Measurements from ENCODE around the gene TNK1. TPM values are rescaled to one million over a fixed set of nuclear protein-coding genes. Genes with fewer than 3 reads are reported as not detected.
A peak's percentile ranks its signal among the peaks of the same experiment; 100 is the strongest.

Gene TNK1
- total and polyA plus RNA-seq, 2 of the 8 experiments (the other 6 are each of a cell fraction or from before 2014, with no cell fraction given): 7.6 to 9.5 TPM

- Histone ChIP-seq H3K79me2 (ENCODE audit: control insufficient read depth in 1 of 2, insufficient read depth in 2 of 2, low read length in 2 of 2) (no peaks in the 10 kb centered on the region), H3K4me1 (replicated peaks in 1 of 4; ENCODE audit: control insufficient read depth in 3 of 4, insufficient read depth in 4 of 4, low read length in 3 of 4) (peaks cover 0 to 29% (median 15%) of the 10 kb centered on the region in 4 experiments; a peak in 6 of 7 replicates)
- POLR2A ChIA-PET (ENCODE audit: partially characterized antibody): interaction anchor here (0.5 to 15.5 kb wide), 19 partner anchors 9 to 248 kb away, joined by 3 to 339 read pairs (median 4); partner anchors contain the start of genes DVL2, NLGN2, POLR2A and SLC35G6
- no peak for TF ChIP-seq TEAD4 (IDR thresholded peaks at IDR 0.05; ENCODE audit: low read depth, low read length)
- no peak for TF ChIP-seq MAFK (IDR thresholded peaks at IDR 0.05; ENCODE audit: low read depth, low read length)
- TF ChIP-seq RXRA (IDR thresholded peaks at IDR 0.05; ENCODE audit: insufficient read depth, low read depth, low read length): no peak
- no peak for TF ChIP-seq EGR1 (IDR thresholded peaks at IDR 0.05; ENCODE audit: borderline replicate concordance, low read depth, low read length)
- no peak for TF ChIP-seq CREB1 (IDR thresholded peaks at IDR 0.05)
- no peak for TF ChIP-seq CHD2 (IDR thresholded peaks at IDR 0.05; ENCODE audit: low read length)
- TF ChIP-seq TCF12 (IDR thresholded peaks at IDR 0.05; ENCODE audit: low read depth, low read length): no peak
- no peak for TF ChIP-seq JUN (IDR thresholded peaks at IDR 0.05; ENCODE audit: low read depth, low read length)
- TF ChIP-seq BACH1 (IDR thresholded peaks at IDR 0.05; ENCODE audit: low read length): no peak
- no peak for TF ChIP-seq CTCF (IDR thresholded peaks at IDR 0.05; ENCODE audit: control extremely low read depth in 1 of 3, insufficient read depth in 1 of 3, low read depth in 1 of 3, low read length in 3 of 3)
- TF ChIP-seq CHD1 (IDR thresholded peaks at IDR 0.05; ENCODE audit: low read depth, low read length): no peak
Observed at GRCh38 chr17:7438656-7439460, 58.0 kb downstream of the TNK1 start.

More at GRCh38 chr17:7438656-7439460, 58.0 kb downstream of the TNK1 start:
- Histone ChIP-seq H3K4ac (replicated peaks; ENCODE audit: insufficient read length, low read depth, low read length) (no peak overlapping the region), H4K8ac (ENCODE audit: extremely low read depth, insufficient read depth, low read length) (no peak overlapping the region), H3K79me1 (ENCODE audit: low read depth, low read length) (no peaks in the 10 kb centered on the region), H3K23me2 (ENCODE audit: low read depth, low read length) (peaks cover 31% of the 10 kb centered on the region), H2BK12ac (ENCODE audit: low read depth, low read length) (0 out of 2 replicates have a peak overlapping the region, but pooled peaks have one; percentile 27), H3K4me2 (ENCODE audit: insufficient read depth in 1 of 2, low read depth in 2 of 2, low read length in 2 of 2) (peak overlapping the region; percentile 91), H3K4me3 (ENCODE audit: extremely low read depth in 1 of 4, insufficient read depth in 2 of 4, low read depth in 3 of 4, low read length in 4 of 4) (peak overlapping the region; percentile 50 to 83 (median 67)), H3K9me3 (ENCODE audit: insufficient read depth in 2 of 2, low read depth in 1 of 2, low read length in 1 of 2) (no peaks in the 10 kb centered on the region), H2BK120ac (replicated peaks; ENCODE audit: low read depth, low read length) (no peak overlapping the region), H3K36me3 (ENCODE audit: control insufficient read depth in 2 of 4, insufficient read depth in 4 of 4, low read length in 3 of 4) (no peaks in the 10 kb centered on the region), H3K9ac (replicated peaks in 1 of 4; ENCODE audit: extremely low read depth in 1 of 4, low read depth in 3 of 4, low read length in 3 of 4) (no peak overlapping the region), H2BK20ac (ENCODE audit: low read length) (no peak overlapping the region), H3K27ac (ENCODE audit: low read depth, low read length) (no peak overlapping the region), H3K18ac (ENCODE audit: extremely low read depth, low read length) (peak overlapping the region; percentile 78), H3K27me3 (replicated peaks in 1 of 4; ENCODE audit: control insufficient read depth in 3 of 4, extremely low read depth in 1 of 4, insufficient read depth in 3 of 4, low read length in 3 of 4) (peaks cover 2 to 19% (median 13%) of the 10 kb centered on the region in 4 experiments; a peak in 6 of 7 replicates), H4K91ac (replicated peaks; ENCODE audit: insufficient read length, low read length) (no peak overlapping the region), H3K14ac (ENCODE audit: insufficient read length) (no peak overlapping the region), H2BK15ac (ENCODE audit: low read length) (no peak overlapping the region), H2BK5ac (ENCODE audit: low read depth, low read length) (no peak overlapping the region), H2AFZ (ENCODE audit: low read length) (no peak overlapping the region), H3K23ac (ENCODE audit: insufficient read length) (no peak overlapping the region), H3K56ac (replicated peaks; ENCODE audit: insufficient read length, low read depth, low read length) (no peak overlapping the region), H2AK5ac (ENCODE audit: low read depth, low read length) (no peak overlapping the region), H4K20me1 (replicated peaks in 1 of 2; ENCODE audit: control insufficient read depth in 1 of 2, insufficient read depth in 2 of 2, low read length in 2 of 2) (no peaks in the 10 kb centered on the region), H4K5ac (ENCODE audit: insufficient read length, low read depth, low read length) (no peak overlapping the region)
- CTCF ChIA-PET (ENCODE audit: partially characterized antibody): interaction anchor here (0.7 to 5.1 kb wide), 11 partner anchors 8 to 85 kb away, joined by 3 to 56 read pairs (median 6); partner anchors contain the start of genes KCTD11, TMEM256 and TMEM95
- FAIRE-seq (no peak), DNase-seq (ENCODE audit: low read depth in 1 of 2, low spot score in 2 of 2) (no peak)
- 20% methylated on average over 11 of the region's 11 CpGs; no CpG with 5 or more reads in 1 of the 2 experiments for WGBS, 2 experiments (ENCODE audit: extremely low coverage in 1 of 2, insufficient coverage in 1 of 2, insufficient read length in 1 of 2, insufficient replicate concordance in 2 of 2, low coverage in 1 of 2, low lambda C conversion rate in 2 of 2, missing lambda C conversion rate in 1 of 2)
